Sigmoid colon (tissue), 7 donors: ENCODE results near the gene CADM4. TPM values are rescaled to one million over a fixed set of nuclear protein-coding genes. Genes with fewer than 3 reads are reported as not detected.

Source experiments
- DNase-seq: peaks from one replicate; pipeline ENCODE4 v3.0.0-alpha.2; 2019
- H3K27ac ChIP-seq, 4 donors: fragments of 200-600 bp; sonication (generic); one replicate each; pipeline ENCODE4 v1.5.1; 2016 to 2019; ENCODE audit warnings: mild to moderate bottlenecking in 1 of 4
- H3K27me3 ChIP-seq, 3 donors: fragments of 200-600 bp; sonication (generic); one replicate each; pipeline ENCODE4 v1.5.1; 2019; ENCODE audit warnings: mild to moderate bottlenecking in 1 of 3
- H3K36me3 ChIP-seq, 4 donors: fragments of 200-600 bp; sonication (generic); one replicate each; pipeline ENCODE4 v1.5.1; 2016 to 2019
- H3K4me1 ChIP-seq, 4 donors: fragments of 200-600 bp; sonication (generic); one replicate each; pipeline ENCODE4 v1.5.1; 2017 to 2019
- H3K4me3 ChIP-seq, 4 donors: fragments of 200-600 bp; sonication (generic); one replicate each; pipeline ENCODE4 v1.5.1; 2017 to 2019; ENCODE audit warnings: mild to moderate bottlenecking in 2 of 4, moderate library complexity in 1 of 4
- H3K9me3 ChIP-seq, 4 donors: fragments of 200-600 bp in 3 of 4; sonication (generic) in 3 of 4; one replicate each; pipeline versions ENCODE4 v1.5.1 to v1.6.1; 2013 to 2019
- CTCF ChIP-seq, 4 experiments: fragments of 450-650 bp in 3 of 4; fragments of 200-600 bp in 1 of 4; IDR thresholded peaks; one replicate each; pipeline ENCODE4 v1.5.1; 2016 to 2019; ENCODE audit warnings: antibody characterized with exemption in 4 of 4, mild to moderate bottlenecking in 3 of 4, moderate library complexity in 2 of 4
- EP300 ChIP-seq, 4 donors: sonication (generic); formaldehyde crosslinking; IDR thresholded peaks; one replicate each; pipeline ENCODE4 v1.6.1; 2017; ENCODE audit warnings: antibody characterized with exemption in 4 of 4
- POLR2A ChIP-seq, 2 donors: fragments of 450-650 bp; IDR thresholded peaks; one replicate each; pipeline ENCODE4 v1.6.1; 2016; ENCODE audit warnings: antibody characterized with exemption in 2 of 2, mild to moderate bottlenecking in 2 of 2, moderate library complexity in 2 of 2
- POLR2AphosphoS5 ChIP-seq, 4 donors: sonication (generic); formaldehyde crosslinking; IDR thresholded peaks; one replicate each; pipeline ENCODE4 v1.6.1; 2017; ENCODE audit warnings: antibody characterized with exemption in 4 of 4
- WGBS, 2 donors: extraction: QIAGEN DNeasy Blood & Tissue Kit; methylation state at CpG; one replicate each; pipeline ENCODE4 v1.1.7; 2013; 5-methylcytosine and 5-hydroxymethylcytosine counted together
- intact Hi-C: fragments of 100-400 bp; cut with DNase I; formaldehyde crosslinking; loops from one replicate; pipeline ENCODE4 v1.15.1; 2023
- polyA plus RNA-seq, 3 donors: library from polyadenylated mRNA; stranded (reverse); fragments of 200-250 nt; gene quantifications; one replicate each; pipeline ENCODE4 v1.2.3, GENCODE V29; 2013
- total RNA-seq, 4 donors: library from RNA; depleted of rRNA; stranded (reverse); fragments of >200 nt; gene quantifications; one replicate each; pipeline ENCODE4 v1.1.0, GENCODE V29; 2016
- donor health status: healthy with polysubstance abuse.
- donor health status: Bipolar disorder and iron deficiency.
- donor health status: healthy.

CADM4 gene
- total and polyA plus RNA-seq, 7 donors, result 0.92 to 21.7 (median 16.4) TPM

GRCh38 chr19:43616306-43616705, 23.3 kb downstream of the CADM4 start:
- DNase-seq, result no peak
- 82 to 91% methylated on average over 1 of the region's 1 CpG for WGBS, 2 donors
- Histone ChIP-seq H3K4me3 (no peak overlapping the region), H3K4me1 (peaks cover 0 to 29% (median 17%) of the 10 kb centered on the region in 4 donors), H3K27ac (no peak overlapping the region), H3K27me3 (no peaks in the 10 kb centered on the region), H3K36me3 (peaks cover 3 to 29% (median 7%) of the 10 kb centered on the region in 4 donors), H3K9me3 (no peaks in the 10 kb centered on the region)
- TF ChIP-seq EP300 (IDR thresholded peaks at IDR 0.05) (no peak), POLR2AphosphoS5 (IDR thresholded peaks at IDR 0.05) (no peak), POLR2A (IDR thresholded peaks at IDR 0.05) (no peak), CTCF (IDR thresholded peaks at IDR 0.05) (no peak)
- intact Hi-C loops, result no loop called here

GRCh38 chr19:43612374-43612773, 27.3 kb downstream of the CADM4 start:
- no peak for DNase-seq
- TF ChIP-seq CTCF (IDR thresholded peaks at IDR 0.05) (no peak), POLR2A (IDR thresholded peaks at IDR 0.05) (no peak), EP300 (IDR thresholded peaks at IDR 0.05) (no peak), POLR2AphosphoS5 (IDR thresholded peaks at IDR 0.05) (no peak)
- no peaks in the 10 kb centered on the region for H3K27me3 ChIP-seq
- no peak overlapping the region for H3K27ac ChIP-seq
- H3K4me1 ChIP-seq, result peaks cover 0 to 6% (median 2%) of the 10 kb centered on the region in 4 donors
- H3K4me3 ChIP-seq, result no peak overlapping the region
- WGBS, 2 donors, result 98% methylated on average over 12 of the region's 12 CpGs
- no peaks in the 10 kb centered on the region for H3K9me3 ChIP-seq
- intact Hi-C loops, result no loop called here
- H3K36me3 ChIP-seq, result peaks cover 3 to 40% (median 14%) of the 10 kb centered on the region in 4 donors

GRCh38 chr19:43611788-43612187, 27.9 kb downstream of the CADM4 start, which contains the start of gene SRRM5:
TSS of gene SRRM5 (plus strand) at chr19:43612088. CDS start at chr19:43612122, 34 bp downstream.
- WGBS, 2 donors, result 91 to 96% methylated on average over 3 of the region's 3 CpGs
- no peaks in the 10 kb centered on the region for H3K9me3 ChIP-seq

GRCh38 chr19:43610493-43610892, 29.2 kb downstream of the CADM4 start:
- no peaks in the 10 kb centered on the region for H3K9me3 ChIP-seq
- H3K36me3 ChIP-seq, result peaks cover 3 to 53% (median 17%) of the 10 kb centered on the region in 4 donors
- H3K4me3 ChIP-seq, result no peak overlapping the region
- H3K27me3 ChIP-seq, result no peaks in the 10 kb centered on the region
- TF ChIP-seq POLR2AphosphoS5 (IDR thresholded peaks at IDR 0.05), result no peak
- WGBS, 2 donors, result 77 to 80% methylated on average over 3 of the region's 3 CpGs
- intact Hi-C loops, result no loop called here
- peaks cover 0 to 6% (median 0%) of the 10 kb centered on the region in 4 donors for H3K4me1 ChIP-seq
- H3K27ac ChIP-seq, result no peak overlapping the region
- no peak for DNase-seq

More at GRCh38 chr19:43611788-43612187, 27.9 kb downstream of the CADM4 start, which contains the start of gene SRRM5:
- Histone ChIP-seq H3K27me3 (no peaks in the 10 kb centered on the region), H3K4me3 (no peak within 1 kb of the TSS), H3K4me1 (peaks cover 0 to 6% (median 2%) of the 10 kb centered on the region in 4 donors), H3K27ac (no peak within 1 kb of the TSS), H3K36me3 (peaks cover 3 to 45% (median 16%) of the 10 kb centered on the region in 4 donors)
- intact Hi-C loops, result no loop called here
- DNase-seq, result no peak
- no peak for TF ChIP-seq POLR2A (IDR thresholded peaks at IDR 0.05)
- TF ChIP-seq EP300 (IDR thresholded peaks at IDR 0.05), result no peak
- TF ChIP-seq POLR2AphosphoS5 (IDR thresholded peaks at IDR 0.05), result no peak
- no peak for TF ChIP-seq CTCF (IDR thresholded peaks at IDR 0.05)

- Histone ChIP-seq H3K9me3 (no peaks in the 10 kb centered on the region), H3K27ac (no peak overlapping the region), H3K36me3 (peaks cover 3 to 53% (median 17%) of the 10 kb centered on the region in 4 donors), H3K4me3 (no peak overlapping the region), H3K4me1 (peaks cover 0 to under 1% (median 0%) of the 10 kb centered on the region in 4 donors), H3K27me3 (no peaks in the 10 kb centered on the region)
- 88 to 91% methylated on average over 7 of the region's 7 CpGs for WGBS, 2 donors
- TF ChIP-seq EP300 (IDR thresholded peaks at IDR 0.05), result no peak
- no peak for TF ChIP-seq POLR2AphosphoS5 (IDR thresholded peaks at IDR 0.05)
- no peak for TF ChIP-seq CTCF (IDR thresholded peaks at IDR 0.05)
- no peak for TF ChIP-seq POLR2A (IDR thresholded peaks at IDR 0.05)
- no peak for DNase-seq
- intact Hi-C loops, result no loop called here
Measured at GRCh38 chr19:43609872-43610271, 29.8 kb downstream of the CADM4 start.
